Measurements from ENCODE around the gene MAN2A2.

Gene MAN2A2

DNA sequence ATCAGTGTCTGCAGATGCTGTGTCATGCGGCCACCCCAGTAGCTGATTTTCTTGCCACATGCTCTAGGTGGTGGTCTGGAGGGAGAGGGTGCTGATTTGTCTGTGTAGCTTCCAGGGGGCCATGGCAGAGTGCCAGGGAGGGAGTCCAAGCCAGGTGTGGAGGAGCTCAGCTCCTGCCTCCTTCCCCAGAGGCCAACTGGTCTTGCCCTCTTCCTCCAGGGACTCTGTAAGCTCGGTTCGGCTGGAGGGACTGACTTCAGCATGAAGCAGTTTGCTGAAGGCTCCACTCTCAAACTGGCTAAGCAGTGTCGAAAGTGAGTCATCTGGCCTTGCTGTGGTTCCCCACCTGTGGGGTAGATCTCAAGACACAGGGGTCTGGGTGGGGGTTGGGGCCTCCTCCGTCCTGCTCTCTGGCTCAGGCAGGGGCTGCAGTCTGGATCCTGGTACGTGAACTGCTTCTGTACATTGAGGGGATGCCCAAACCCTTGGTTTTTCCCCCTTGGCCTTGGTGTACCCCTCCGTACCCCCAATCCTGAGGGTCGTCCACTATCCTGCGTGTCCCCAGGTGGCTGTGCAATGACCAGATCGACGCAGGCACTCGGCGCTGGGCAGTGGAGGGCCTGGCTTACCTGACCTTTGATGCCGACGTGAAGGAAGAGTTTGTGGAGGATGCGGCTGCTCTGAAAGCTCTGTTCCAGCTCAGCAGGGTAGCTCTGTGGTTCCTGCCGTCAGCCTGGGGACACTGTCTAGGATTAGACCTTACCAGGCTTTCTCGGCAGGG, 44.7 kb downstream of the MAN2A2 start:
- no peak for DNase-seq

GRCh38 chr15:90948506-90948905, 45.4 kb downstream of the MAN2A2 start:
- DNase-seq: no peak

- no peak for DNase-seq
These were observed 47.0 kb downstream of the MAN2A2 start for GRCh38 chr15:90949979-90950675.

DNA sequence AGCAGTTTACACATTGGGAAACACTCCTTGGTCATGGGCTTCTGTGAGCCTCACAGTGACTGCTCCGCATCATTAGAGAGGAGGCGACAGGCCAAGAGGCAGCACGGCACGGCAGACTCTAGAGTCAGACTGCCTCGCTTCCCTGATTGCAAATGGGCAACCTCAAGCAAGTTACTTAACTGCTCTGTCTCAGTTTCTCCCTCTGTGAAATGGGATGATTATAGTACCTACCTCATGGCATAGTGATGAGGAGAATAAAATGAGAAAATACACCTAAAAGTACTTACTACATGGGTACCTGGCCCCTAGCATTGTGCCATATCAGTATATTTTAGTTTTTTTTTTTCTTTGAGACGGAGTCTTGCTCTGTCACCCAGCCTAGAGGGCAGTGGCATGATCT, 47.6 kb downstream of the MAN2A2 start:
- no peak for DNase-seq

- no peak for DNase-seq
These were observed 50.0 kb downstream of the MAN2A2 start for GRCh38 chr15:90952901-90953677.

DNA sequence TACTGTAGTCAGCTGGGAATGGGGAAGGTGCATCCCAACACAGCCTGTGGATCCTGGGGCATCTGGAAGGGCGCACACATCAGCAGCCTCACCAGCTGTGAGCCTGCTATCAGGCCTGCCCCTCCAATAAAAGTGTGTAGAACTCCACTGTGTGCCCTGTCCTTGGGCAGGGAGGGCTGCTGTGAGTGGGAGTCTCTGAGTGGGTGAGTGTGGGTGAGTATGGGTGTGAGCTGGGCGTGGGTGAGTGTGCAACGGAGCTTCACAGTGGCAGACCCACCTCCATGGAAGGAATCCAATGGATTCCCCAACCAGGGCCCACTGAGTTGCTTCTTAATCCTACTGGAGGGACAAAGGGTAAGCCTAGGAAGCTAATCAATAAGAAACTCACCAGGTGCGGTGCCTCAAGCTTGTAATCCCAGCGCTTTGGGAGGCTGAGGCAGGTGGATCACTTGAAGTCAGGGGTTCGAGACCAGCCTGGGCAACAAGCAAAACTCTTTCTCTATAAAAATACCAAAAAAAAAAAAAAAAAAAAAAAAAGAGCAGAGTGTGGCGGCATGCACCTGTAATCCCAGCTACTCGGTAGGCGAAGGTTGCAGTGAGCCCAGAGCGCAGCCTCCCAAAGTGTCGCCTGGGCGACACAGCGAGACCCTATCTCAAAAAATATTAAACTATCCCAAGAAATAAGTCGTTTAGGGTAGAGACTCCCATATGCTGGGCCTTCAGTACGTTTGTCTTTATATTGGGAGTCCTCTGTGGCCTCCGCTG, 51.0 kb downstream of the MAN2A2 start:
- DNase-seq: no peak

DNA sequence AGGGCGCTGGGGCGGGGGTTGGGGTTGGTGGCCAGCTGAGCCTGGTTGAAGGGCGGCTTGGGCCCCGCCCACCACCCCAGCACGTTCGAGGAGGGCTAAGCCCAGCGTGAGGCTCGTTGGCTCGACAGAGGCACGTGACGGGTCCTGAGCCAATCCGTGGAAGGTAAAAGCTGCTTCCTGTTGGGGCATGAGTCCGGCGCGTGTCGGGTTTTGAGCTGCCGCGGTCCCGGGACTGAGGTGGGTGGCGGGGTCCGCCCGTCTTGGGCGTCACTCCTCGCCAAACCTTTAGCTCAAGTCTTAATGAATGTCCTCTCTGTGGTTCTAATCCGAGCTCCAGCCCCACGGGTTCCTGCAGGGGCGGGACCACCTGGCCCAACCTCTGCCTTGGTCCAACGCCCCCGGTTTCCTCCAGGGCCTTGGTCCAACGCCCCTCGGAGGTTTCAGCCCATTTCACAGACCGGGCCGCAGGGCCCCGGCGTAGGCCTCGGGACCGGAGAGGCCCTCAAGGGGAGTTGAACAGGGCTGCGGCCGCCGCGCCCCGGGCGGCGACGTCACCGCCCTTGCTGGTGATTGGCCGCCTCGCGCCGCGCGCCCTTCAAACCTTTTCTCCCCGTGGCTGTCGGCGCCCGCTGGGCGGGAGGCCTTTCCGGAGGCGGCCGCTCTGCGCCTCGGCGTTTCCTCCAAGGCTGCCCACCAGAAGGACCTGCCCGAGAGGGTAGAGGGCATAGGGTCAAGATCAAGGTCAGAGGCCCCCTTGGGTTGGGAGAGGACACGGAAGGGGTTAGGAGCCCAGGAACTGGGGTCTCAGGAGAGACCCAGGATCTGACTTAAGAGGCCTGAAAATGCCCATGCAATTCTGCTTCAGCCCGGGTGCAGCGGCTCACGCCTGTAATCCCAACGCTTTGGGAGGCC, 51.9 kb downstream of the MAN2A2 start, which contains the start of gene RCCD1:
RCCD1 (plus strand) TSS at position 173 of the 912 bp plus-strand sequence. CDS start 1,851 bp downstream, outside the sequence.
- DNase-seq: peak; percentile 64

DNA sequence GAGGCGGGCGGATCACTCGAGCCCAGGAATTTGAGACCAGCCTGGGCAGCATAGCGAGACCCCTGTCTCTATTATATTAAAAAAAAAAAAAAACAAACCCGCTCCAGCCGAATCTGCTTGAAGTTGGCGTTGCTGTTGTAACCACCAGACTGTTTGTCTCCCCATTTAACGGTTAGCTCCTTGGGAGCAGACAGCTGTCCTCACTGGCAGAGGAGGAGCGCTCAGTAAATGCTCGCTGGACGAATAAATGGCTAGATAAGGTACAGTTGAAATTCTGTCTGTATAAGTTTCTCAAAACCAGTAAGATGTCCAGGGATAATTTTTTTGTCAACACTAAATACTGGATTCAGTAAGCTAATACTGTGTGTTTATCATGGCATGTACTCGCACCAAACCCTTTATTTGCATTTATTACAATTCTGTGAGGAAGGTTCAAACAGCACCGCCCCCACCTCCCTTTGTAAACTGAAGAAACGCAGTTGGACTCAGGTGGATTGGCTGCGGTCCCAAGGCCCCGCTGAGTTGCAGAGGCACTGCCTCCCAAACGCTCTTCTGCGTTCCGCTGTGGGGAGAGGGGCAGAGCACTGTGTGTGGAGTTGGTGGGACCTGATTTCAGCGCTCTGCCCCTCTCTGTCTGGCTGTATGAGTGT, 52.6 kb downstream of the MAN2A2 start:
- DNase-seq: no peak

GRCh38 chr15:90956274-90957030, 53.4 kb downstream of the MAN2A2 start:
- DNase-seq: no peak

- DNase-seq: no peak
These were observed 54.1 kb downstream of the MAN2A2 start for GRCh38 chr15:90957031-90957790.

GRCh38 chr15:90957791-90958190, 54.7 kb downstream of the MAN2A2 start:
- DNase-seq: no peak

GRCh38 chr15:90959028-90959595, 56.0 kb downstream of the MAN2A2 start:
- no peak for DNase-seq

- no peak for DNase-seq
These were observed 56.8 kb downstream of the MAN2A2 start for GRCh38 chr15:90959894-90960293.

- DNase-seq: no peak
These were observed 57.4 kb downstream of the MAN2A2 start for GRCh38 chr15:90960298-90961091.

DNA sequence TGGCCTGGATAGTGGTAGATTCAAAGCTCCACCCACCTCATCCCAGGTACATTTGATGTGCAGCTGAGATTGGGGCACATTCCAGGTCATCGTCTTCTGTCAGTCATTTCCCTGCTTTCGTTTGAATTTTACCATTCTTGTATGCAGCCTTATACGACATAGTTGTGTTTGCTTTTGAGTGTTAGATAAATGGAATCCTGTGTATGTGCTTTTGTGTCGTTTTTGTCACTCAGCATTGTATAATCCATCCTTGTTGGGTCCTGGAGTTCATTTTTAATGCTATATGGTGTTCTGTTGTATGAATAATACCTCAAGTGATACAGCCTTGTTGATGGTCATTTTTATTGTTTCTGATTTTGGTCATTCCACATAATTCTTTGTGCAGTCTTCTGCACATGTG, 58.9 kb downstream of the MAN2A2 start:
- no peak for DNase-seq

- no peak for DNase-seq
These were observed 63.2 kb downstream of the MAN2A2 start for GRCh38 chr15:90966262-90966661.

- DNase-seq: no peak
These were observed 64.1 kb downstream of the MAN2A2 start for GRCh38 chr15:90967206-90967605.

GRCh38 chr15:90968434-90968833, 65.3 kb downstream of the MAN2A2 start:
- no peak for DNase-seq
